Osteoblast (primary cell): Measurements from ENCODE around the gene ZC3H12D. TPM values are rescaled to one million over a fixed set of nuclear protein-coding genes. Genes with fewer than 3 reads are reported as not detected.

Experiments
- DNase-seq: peaks from one replicate; pipeline ENCODE4 v3.0.0; 2011; ENCODE audit warnings: low spot score, mixed read lengths; ENCODE audit not compliant: insufficient read length; ENCODE audit errors: missing footprints
- H2AFZ ChIP-seq: 2 replicates; pipeline ENCODE4 v1.6.0; 2011; ENCODE audit warnings: mild to moderate bottlenecking, low read length
- H3K27ac ChIP-seq: 2 replicates; pipeline ENCODE4 v1.5.1; 2011; ENCODE audit warnings: mild to moderate bottlenecking, low read depth, low read length, moderate library complexity
- H3K27me3 ChIP-seq: 2 replicates; pipeline ENCODE4 v1.6.0; 2012; ENCODE audit warnings: mild to moderate bottlenecking, control low read depth, inconsistent platforms, low read length, moderate library complexity; ENCODE audit not compliant: insufficient read depth
- H3K36me3 ChIP-seq: 2 replicates; pipeline ENCODE4 v1.5.1; 2011; ENCODE audit warnings: mild to moderate bottlenecking, low read length, control low read depth, moderate library complexity; ENCODE audit not compliant: insufficient read depth
- H3K4me1 ChIP-seq: 2 replicates; pipeline ENCODE4 v1.5.1; 2011; ENCODE audit warnings: mild to moderate bottlenecking, low read length, control low read depth, moderate library complexity; ENCODE audit not compliant: insufficient read depth
- H3K4me2 ChIP-seq: 2 replicates; pipeline ENCODE4 v1.6.0; 2011; ENCODE audit warnings: mild to moderate bottlenecking, low read length; ENCODE audit not compliant: insufficient read depth
- H3K4me3 ChIP-seq: fragments of 200-600 bp; sonication (generic); 3 replicates; pipeline ENCODE4 v1.5.1; 2012; ENCODE audit warnings: mild to moderate bottlenecking, low read length, inconsistent platforms; ENCODE audit not compliant: insufficient read depth
- H3K79me2 ChIP-seq: 2 replicates; pipeline ENCODE4 v1.6.0; 2012; ENCODE audit warnings: mild to moderate bottlenecking, low read length, control low read depth, inconsistent platforms; ENCODE audit not compliant: insufficient read depth
- H3K9me3 ChIP-seq: 2 replicates; pipeline ENCODE4 v1.5.1; 2011; ENCODE audit warnings: low read depth, low read length, control low read depth
- H4K20me1 ChIP-seq: 2 replicates; pipeline ENCODE4 v1.6.0; 2012; ENCODE audit warnings: mild to moderate bottlenecking, low read length, control low read depth; ENCODE audit not compliant: insufficient read depth
- total RNA-seq: library from RNA; depleted of rRNA; stranded (reverse); fragments of >200 nt; gene quantifications from 2 replicates; pipeline ENCODE4 v1.2.3, GENCODE V29; 2012
- TF ChIP-seq, protein P1 (sequence below): IDR thresholded peaks from 2 replicates; pipeline ENCODE4 v1.5.1; 2011; ENCODE audit warnings: mild to moderate bottlenecking, low read depth, low read length, moderate library complexity; ENCODE audit errors: extremely low read depth

The ZC3H12D gene
- total RNA-seq, 1 donor: under 0.01 TPM

DNA sequence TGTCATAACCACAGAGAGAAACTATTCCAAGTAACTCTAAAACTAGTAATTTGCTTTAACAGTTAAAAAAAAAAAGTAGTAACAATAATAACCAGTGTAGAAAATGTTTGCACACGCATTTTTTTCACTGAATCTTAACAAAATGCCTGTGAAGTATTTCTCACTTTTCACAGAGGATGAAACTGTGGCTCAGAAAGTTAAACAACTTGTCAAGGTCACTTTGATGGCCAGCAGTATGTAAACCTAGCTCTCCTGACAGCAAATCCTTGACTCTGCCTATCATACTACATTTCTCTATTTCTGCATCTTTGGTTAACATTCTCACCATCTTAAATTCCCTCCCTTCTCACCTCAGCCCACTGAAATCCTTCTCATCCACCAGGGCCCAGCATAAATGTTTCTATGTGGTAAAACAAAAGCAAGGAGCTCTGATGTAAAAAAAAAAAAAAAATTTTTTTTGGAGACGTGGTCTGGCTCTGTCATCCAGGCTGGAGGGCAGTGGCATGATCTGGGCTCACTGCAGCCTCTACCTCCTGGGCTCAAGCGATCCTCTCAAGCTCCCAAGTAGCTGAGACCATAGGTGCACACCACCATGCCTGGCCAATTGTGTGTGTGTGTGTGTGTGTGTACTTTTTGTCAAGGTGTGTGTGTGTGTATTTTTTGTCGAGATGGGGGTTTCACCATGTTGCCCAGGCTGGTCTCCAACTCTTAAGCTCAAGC is 26.1 kb upstream of the ZC3H12D start:
- H3K36me3 ChIP-seq: peaks cover 18% of the 10 kb centered on the region
- no peak for DNase-seq
- no peak overlapping the region for H3K27ac ChIP-seq
- TF ChIP-seq, protein P1, sequence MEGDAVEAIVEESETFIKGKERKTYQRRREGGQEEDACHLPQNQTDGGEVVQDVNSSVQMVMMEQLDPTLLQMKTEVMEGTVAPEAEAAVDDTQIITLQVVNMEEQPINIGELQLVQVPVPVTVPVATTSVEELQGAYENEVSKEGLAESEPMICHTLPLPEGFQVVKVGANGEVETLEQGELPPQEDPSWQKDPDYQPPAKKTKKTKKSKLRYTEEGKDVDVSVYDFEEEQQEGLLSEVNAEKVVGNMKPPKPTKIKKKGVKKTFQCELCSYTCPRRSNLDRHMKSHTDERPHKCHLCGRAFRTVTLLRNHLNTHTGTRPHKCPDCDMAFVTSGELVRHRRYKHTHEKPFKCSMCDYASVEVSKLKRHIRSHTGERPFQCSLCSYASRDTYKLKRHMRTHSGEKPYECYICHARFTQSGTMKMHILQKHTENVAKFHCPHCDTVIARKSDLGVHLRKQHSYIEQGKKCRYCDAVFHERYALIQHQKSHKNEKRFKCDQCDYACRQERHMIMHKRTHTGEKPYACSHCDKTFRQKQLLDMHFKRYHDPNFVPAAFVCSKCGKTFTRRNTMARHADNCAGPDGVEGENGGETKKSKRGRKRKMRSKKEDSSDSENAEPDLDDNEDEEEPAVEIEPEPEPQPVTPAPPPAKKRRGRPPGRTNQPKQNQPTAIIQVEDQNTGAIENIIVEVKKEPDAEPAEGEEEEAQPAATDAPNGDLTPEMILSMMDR: no peak
- no peak overlapping the region for H2AFZ ChIP-seq
- no peaks in the 10 kb centered on the region for H4K20me1 ChIP-seq
- no peaks in the 10 kb centered on the region for H3K4me1 ChIP-seq
- no peaks in the 10 kb centered on the region for H3K27me3 ChIP-seq
- H3K4me3 ChIP-seq: no peak overlapping the region
- no peak overlapping the region for H3K4me2 ChIP-seq
- no peaks in the 10 kb centered on the region for H3K9me3 ChIP-seq
- H3K79me2 ChIP-seq: no peaks in the 10 kb centered on the region

DNA sequence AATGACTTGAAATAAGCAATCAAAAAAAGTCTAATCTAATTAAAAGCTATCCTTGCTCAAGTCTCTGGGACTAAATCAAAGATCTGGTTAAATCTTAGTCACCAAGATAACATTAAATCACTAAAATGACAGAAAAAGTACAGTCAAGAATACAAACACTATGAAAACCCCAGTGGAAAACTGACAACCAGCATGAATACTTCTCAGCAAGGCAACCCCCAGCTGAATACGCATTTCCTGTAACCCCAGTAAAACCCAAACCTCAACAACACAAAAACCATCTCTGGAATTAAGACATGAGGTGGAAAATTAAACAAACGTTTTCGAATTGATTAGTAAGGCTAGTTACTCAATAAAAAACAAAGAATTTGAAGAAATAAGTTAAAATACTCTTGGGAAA is 23.7 kb upstream of the ZC3H12D start:
- H3K27ac ChIP-seq: peak overlapping the region; percentile 10
- no peak overlapping the region for H3K4me3 ChIP-seq
- no peaks in the 10 kb centered on the region for H3K79me2 ChIP-seq
- no peak overlapping the region for H2AFZ ChIP-seq
- no peaks in the 10 kb centered on the region for H3K27me3 ChIP-seq
- H4K20me1 ChIP-seq: no peaks in the 10 kb centered on the region
- TF ChIP-seq, protein P1: no peak
- peaks cover 29% of the 10 kb centered on the region for H3K36me3 ChIP-seq
- no peak overlapping the region for H3K4me2 ChIP-seq
- no peaks in the 10 kb centered on the region for H3K4me1 ChIP-seq
- DNase-seq: peak; percentile 18
- no peaks in the 10 kb centered on the region for H3K9me3 ChIP-seq

GRCh38 chr6:149503872-149504271 is 19.1 kb upstream of the ZC3H12D start:
- Histone ChIP-seq H3K27me3 (no peaks in the 10 kb centered on the region), H3K27ac (no peak overlapping the region)
- no peak for DNase-seq

DNA sequence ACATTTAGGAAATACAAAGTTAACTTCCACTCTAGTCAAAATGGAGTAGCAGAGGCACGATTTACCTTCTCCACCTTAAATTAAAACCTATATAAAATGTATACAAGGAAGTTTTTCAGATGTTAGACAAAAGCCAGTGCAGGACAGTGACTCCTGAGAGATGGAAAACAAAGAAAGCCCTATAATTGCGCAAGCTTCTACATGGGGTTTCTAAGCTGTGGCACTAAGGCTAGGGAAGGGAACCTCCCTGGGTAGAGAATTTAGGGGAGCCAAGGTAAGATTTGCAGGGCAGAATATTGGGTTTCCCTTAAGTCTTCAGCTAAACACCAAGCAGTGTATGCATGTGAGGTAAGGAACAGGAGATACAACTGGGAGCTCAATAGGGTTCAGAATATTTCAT is 18.5 kb upstream of the ZC3H12D start:
- H2AFZ ChIP-seq: no peak overlapping the region
- H3K4me3 ChIP-seq: no peak overlapping the region
- no peaks in the 10 kb centered on the region for H3K27me3 ChIP-seq
- TF ChIP-seq, protein P1: no peak
- no peaks in the 10 kb centered on the region for H4K20me1 ChIP-seq
- H3K36me3 ChIP-seq: peaks cover 20% of the 10 kb centered on the region
- H3K9me3 ChIP-seq: no peaks in the 10 kb centered on the region
- no peak overlapping the region for H3K27ac ChIP-seq
- no peak for DNase-seq
- H3K79me2 ChIP-seq: no peaks in the 10 kb centered on the region
- peaks cover 7% of the 10 kb centered on the region for H3K4me1 ChIP-seq
- H3K4me2 ChIP-seq: no peak overlapping the region

More at GRCh38 chr6:149503872-149504271, 19.1 kb upstream of the ZC3H12D start:
- H3K9me3 ChIP-seq: no peaks in the 10 kb centered on the region
- H2AFZ ChIP-seq: no peak overlapping the region
- H3K4me2 ChIP-seq: no peak overlapping the region
- peaks cover 5% of the 10 kb centered on the region for H3K4me1 ChIP-seq
- H3K36me3 ChIP-seq: peaks cover 20% of the 10 kb centered on the region
- no peak overlapping the region for H3K4me3 ChIP-seq
- H4K20me1 ChIP-seq: no peaks in the 10 kb centered on the region
- H3K79me2 ChIP-seq: no peaks in the 10 kb centered on the region
- TF ChIP-seq, protein P1: no peak
